ENCODE measurements around the gene PSIP1.

DNA sequence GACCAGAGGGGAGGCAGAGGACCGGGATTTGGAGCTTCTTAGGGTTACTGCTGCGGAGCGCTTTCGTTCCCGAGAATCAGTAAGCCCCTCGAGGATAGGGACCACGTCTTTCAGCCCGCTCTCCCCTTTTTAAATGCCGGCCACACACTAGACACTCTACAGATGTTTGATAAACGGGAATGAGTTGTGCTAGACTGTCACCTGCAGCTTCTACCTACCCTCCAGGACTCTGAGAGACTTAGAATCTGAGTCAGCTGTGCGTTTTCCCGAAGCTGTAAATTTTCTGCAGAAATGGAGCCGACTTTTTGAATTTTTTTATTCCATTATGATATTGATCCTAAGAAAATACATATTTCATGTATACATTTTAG, 42.7 kb upstream of the PSIP1 start:
- TF ChIP-seq EP300 (IDR thresholded peaks at IDR 0.05; ENCODE audit: low read depth) = no peak
- TF ChIP-seq, protein P1, sequence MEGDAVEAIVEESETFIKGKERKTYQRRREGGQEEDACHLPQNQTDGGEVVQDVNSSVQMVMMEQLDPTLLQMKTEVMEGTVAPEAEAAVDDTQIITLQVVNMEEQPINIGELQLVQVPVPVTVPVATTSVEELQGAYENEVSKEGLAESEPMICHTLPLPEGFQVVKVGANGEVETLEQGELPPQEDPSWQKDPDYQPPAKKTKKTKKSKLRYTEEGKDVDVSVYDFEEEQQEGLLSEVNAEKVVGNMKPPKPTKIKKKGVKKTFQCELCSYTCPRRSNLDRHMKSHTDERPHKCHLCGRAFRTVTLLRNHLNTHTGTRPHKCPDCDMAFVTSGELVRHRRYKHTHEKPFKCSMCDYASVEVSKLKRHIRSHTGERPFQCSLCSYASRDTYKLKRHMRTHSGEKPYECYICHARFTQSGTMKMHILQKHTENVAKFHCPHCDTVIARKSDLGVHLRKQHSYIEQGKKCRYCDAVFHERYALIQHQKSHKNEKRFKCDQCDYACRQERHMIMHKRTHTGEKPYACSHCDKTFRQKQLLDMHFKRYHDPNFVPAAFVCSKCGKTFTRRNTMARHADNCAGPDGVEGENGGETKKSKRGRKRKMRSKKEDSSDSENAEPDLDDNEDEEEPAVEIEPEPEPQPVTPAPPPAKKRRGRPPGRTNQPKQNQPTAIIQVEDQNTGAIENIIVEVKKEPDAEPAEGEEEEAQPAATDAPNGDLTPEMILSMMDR (IDR thresholded peaks at IDR 0.05) = no peak
- no peak for TF ChIP-seq POLR2A (IDR thresholded peaks at IDR 0.05)
- TF ChIP-seq POLR2AphosphoS5 (IDR thresholded peaks at IDR 0.05) = no peak

Measured in transverse colon (tissue), 4 donors.